Right lobe of liver (tissue), 4 donors: ENCODE data around the gene AHNAK.

Experiments
- CTCF ChIP-seq, 4 donors: fragments of 200-600 bp in 3 of 4; fragments of 450-650 bp in 1 of 4; IDR thresholded peaks; one replicate each; pipeline versions ENCODE4 v1.5.1 to v1.8.0; 2016 to 2022; ENCODE audit warnings: antibody characterized with exemption in 4 of 4, mild to moderate bottlenecking in 2 of 4
- POLR2A ChIP-seq: fragments of 450-650 bp; IDR thresholded peaks from one replicate; pipeline ENCODE4 v1.6.1; 2017; ENCODE audit warnings: antibody characterized with exemption, mild to moderate bottlenecking
- donor health status: DM: no; HTN: no; CAD: no.
- donor health status: DM: no; HTN: no; CAD: no.
- donor health status: DM: no; HTN: yes; CAD: no.

GRCh38 chr11:62536301-62536957 lies 10.2 kb downstream of the AHNAK start:
- no peak for TF ChIP-seq CTCF (IDR thresholded peaks at IDR 0.05)
- TF ChIP-seq POLR2A = no peak
